T-helper 22 cell (primary cell): ENCODE data around the gene ZMYND11.
"Not testable (repeated sequence)": the region's sequence is repeated elsewhere in the genome, so short reads cannot be mapped to it uniquely, and the experiment has no call there.

Experiments used
- DNase-seq: peaks from one replicate; pipeline ENCODE4 v3.0.0-alpha.2; 2020; ENCODE audit warnings: low read depth

ZMYND11 gene

DNA sequence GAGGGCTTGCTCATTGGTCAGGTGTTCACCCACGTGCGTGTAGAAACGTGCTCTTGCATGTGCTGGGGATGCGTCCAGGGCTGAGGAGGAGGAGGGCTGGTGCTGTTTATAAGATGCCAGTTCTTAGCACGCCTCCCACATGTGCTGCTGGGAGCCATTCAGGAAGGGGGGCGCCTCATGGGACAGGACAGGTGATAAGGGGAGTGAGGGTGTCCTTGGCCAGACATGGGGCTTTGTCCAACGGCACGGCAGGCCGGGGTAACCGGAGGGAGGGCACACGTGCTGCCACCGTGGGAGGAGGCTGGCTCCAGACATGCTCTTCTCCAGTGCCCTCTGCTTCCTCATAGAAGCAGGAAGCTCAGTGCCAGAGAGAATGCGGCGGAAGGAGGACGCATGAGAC lies 150.0 kb downstream of the ZMYND11 start:
- DNase-seq, result no peak

DNA sequence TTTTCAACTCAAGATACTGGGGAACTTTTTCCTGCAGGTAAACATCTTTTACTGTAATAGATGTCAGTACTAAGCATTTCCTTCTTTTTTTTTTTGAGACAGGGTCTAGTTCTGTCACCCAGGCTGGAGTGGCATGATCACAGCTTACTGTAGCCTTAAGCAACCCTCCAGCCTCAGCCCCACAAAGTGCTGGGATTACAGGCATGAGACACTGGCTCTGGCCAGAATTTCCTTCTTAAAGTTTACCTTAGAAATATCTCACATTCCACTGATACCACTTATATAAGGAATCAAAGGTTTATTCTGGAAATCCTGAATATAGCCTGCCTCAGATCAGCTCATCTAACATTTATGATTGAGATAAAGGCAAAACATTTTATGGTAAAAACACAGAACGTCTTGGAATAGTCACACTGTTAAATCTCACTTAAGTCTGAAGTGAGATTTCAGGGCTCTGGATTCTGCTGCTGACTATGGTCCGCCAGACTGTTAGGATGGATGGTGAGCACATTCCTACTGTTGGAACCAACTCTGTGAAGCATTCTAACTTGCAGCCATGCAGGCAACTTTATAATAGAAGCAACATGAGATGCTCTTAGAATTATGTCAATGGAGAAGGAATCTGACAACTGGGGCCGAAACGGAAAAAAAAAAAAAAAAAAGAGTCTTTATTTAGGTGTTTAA lies 151.9 kb downstream of the ZMYND11 start:
- DNase-seq, result no peak

DNA sequence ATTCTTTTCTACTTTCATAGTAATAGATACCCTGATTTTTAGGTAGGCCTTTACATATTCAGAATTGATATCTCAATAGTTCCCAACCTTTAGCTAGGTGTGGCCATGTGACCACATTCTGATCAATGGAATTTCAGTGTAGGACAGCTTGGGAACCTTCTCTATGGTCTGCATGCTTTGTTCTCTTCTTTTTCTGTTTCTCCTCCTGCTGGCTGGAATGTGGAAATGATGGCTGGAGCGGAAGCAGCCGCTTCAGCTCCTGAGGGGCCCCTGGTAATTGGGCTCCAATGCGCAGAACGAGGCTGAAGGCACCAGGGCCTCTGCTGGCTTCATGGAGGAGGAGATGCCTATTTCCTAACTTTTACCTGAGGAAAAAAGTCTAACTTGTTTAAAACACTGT lies 152.6 kb downstream of the ZMYND11 start:
- DNase-seq, result no peak

DNA sequence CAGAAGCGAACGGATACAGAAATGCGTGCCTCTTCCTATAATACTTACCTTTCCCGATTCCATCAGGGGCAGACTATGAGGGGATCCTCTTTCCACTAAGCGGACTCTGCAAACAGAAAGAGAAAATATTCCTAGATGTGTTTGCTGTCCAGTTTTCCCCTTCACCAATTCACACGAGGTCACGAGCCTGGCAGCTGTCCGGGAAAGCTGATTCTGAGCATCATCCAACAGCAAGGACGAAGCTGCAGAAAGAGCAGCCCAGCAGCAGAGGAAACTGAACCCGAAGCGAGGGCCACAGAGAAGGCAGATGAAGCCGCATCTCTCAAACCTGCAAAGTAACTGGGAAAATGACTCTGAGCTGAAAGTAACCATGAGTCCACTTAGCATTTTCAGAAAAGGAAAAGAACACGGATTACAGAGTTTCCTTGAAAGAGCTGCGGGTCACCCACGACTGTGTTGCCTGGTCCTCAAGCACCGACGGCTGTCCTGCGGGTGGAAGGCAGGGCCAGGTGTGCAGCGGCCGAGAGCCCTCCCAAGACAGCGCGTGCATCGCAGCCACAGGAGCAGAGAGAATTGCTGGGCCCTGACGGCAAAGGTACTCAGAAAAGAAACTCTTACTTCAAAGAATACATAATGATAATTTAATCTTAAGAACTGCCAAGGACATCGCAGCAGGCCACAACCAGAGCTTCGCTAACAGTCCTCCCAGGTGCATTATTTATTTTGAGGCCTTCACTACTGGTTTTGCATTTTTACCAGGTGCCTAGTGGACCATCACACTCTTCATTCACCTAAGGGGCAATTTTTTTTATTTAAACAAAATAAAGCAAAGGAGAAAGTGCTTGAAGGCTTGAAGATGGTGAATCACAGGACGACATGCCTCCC lies 153.3 kb downstream of the ZMYND11 start:
- DNase-seq, result no peak

DNA sequence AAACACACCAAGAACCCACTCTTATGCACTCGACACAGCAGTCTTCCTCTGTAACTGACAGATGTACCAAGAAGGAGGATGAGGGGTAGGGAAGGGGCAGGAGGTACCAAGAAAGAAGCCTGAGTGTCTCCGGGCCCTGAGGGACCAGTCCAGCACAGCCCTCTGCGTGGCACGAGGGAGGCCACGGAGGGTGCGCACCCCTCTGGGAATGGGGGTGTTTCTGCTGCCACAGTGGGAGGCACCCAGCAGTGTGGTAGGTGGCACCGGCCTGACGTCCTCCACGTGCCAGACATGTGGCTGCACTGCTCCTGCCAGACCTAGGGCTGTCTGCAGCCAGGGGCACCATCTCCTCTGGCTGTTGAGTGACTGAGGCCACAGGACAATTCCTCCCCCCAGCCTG lies 154.3 kb downstream of the ZMYND11 start:
- no peak for DNase-seq

DNA sequence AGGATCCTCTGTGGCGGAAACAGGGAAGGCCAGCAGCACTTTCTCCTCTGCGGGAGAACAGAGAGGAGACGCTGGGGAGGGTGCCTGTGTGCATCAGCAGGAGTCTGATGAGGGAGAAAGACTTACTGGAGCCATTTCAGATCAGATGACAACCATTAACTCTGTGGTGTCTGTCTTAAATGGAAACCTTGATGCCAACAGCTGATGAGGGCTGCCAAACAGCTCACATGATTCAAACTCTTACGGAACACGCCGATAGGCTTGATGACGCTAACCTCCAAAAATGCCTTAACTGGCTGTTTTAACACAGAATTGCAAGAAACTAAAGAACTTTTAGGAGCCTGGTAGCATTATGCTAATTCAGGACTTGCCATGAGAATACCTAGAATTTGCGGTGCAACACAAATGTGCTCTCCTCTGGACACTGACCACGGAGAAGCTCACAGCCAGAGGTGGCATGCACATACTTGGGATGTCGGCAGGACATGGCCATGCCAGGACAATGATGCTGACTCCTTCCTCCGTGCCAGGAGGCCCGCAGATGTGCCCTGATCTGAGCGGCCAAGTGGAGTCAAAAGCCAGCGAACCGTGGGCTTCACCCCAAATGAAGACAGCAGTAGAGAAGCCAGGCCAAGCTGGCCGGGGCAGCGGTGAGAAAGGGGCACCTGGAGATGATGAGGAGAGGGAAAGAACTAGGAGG lies 154.9 kb downstream of the ZMYND11 start:
- no peak for DNase-seq

DNA sequence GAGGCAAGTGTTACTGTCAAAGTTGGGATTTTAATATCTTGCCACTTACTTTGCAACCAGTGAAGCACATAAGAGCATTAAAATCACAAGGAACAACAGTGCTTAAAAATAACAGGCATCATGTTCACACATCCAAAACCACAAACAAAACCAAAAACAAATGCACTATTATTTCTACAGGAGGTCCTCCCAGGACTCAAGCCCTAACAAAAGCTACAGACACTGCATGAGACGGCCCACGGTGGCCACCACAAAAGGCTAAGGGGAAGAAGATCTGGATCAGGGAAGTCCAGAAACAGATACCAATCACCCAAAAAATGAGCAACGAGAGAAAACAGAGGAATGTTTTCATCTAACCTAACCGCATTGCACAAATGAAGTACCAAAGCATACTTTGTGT lies 158.4 kb downstream of the ZMYND11 start:
- no peak for DNase-seq

DNA sequence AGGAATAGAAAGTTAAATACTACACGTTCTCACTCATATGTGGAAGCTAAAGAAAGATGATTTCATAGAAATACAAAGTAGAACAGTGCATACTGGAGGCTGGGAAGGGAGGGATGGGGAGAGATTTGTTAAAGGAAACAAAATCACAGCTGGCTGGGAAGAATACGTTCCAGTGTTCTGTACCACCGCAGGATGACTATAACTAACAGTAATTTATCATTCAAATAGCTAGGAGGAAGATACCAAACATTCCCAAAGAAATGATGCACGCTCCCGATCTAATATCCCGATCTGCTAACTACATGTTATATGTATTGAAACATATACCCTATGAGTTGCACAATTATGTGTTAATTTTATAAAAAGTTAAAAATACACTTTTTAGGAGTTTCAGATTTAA lies 162.3 kb downstream of the ZMYND11 start:
- no peak for DNase-seq

DNA sequence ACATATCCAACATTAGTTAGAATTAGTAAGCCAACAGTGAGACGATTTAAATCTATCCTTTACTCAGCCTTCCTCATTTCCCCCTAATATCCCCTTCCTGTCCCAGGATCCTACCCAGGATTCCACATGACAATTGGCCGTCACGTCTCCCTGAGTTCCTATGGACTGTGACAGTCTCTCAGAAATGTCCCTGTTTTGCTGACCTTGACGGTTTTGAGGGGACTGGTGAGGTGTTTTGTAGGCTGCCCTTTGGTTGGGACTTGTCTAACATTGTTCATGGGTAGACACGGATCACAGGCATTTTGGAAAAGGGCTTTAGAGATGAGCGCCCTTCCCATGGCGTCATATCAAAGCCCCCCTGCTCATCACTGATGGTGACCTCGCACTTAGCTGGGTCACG lies 162.8 kb downstream of the ZMYND11 start:
- DNase-seq, result no peak

DNA sequence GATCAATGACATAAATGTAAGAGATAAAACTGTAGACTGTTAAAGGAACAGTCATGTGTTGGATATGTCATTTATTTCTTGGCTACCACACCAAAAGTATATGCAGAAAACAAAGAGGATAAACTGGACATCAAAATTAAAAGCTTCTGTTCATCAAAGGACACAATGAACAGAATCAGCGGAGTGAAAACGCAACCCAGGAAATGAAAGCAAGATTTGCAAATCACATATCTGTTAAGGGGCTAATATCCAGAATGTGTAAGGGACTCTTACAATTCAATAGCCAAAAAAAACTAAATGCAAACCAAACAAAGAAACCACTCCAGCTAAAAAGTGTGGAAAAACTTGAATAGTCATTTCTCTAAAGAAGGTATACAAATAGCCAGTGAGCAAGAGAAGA lies 164.3 kb downstream of the ZMYND11 start:
- DNase-seq, result no peak

DNA sequence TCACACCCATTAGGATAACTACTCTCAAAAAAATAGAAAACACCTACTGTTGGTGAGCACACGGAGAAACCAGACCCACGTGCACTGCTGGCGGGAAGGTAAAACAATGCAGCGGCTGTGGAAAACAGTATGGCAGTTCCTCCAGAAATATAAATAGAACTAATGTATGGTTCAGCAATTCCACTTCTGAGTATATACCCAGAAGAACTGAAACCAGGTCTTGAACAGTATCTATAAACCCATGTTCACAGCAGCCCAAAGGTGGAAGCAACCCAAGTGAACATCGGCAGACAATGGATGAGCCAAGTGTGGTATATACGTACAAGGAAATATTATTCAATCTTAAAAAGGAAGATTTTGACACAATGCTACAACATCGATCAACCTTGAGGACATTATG lies 164.7 kb downstream of the ZMYND11 start:
- no peak for DNase-seq

DNA sequence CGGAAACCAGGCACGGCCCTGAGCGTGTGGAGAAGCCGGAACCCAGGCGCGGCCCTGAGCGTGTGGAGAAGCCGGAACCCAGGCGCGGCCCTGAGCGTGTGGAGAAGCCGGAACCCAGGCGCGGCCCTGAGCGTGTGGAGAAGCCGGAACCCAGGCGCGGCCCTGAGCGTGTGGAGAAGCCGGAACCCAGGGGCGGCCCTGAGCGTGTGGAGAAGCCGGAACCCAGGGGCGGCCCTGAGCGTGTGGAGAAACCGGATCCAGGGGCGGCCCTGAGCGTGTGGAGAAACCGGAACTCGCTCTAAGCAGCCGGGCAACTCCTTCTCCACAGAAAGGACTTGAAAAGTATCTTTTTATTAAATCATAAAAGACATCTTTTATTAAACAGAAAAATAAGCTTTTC lies 165.3 kb downstream of the ZMYND11 start:
- not testable (repeated sequence) for DNase-seq

DNA sequence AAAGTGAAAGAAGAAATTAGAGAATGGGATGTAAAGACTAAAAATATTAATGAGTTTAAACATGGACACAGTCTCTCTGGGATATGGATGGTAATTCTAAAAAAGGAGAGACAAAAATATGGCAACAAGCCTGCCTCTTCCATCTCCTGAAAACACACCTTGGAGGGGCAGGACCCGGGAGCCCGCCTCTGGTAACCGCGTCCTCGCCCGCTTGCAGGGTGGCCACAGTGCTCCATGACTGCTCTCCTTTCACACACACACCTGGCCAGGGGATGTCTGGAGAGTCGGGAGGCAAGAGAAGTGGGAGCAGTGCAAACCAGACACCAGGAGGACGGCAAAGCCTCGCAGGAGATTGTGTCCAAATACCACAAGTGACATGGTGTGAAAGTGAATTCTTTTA lies 166.3 kb downstream of the ZMYND11 start:
- no peak for DNase-seq
